ENCODE measurements around the gene RAB1B. TPM values are rescaled to one million over a fixed set of nuclear protein-coding genes. Genes with fewer than 3 reads are reported as not detected.

RAB1B gene
- total RNA-seq, 4 donors from 2014 or later = 97.2 to 163 (median 132) TPM

DNA sequence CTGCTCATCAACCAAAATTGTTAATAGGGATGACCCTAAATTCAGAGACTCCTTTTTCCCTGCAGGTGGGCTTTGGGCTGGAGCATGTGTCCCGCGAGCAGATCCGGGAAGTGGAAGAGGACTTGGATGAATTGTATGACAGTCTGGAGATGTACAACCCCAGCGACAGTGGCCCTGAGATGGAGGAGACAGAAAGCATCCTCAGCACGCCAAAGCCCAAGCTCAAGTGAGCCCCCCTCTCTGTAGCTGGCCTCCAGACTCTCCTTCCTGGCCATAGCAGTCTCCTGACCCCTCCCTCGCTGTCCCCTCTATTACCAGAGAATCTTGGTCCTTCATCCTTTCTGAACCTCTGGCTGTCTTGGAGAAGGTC is 47.9 kb upstream of the RAB1B start:
- Histone ChIP-seq H3K36me3 (peaks cover 17 to 78% (median 68%) of the 10 kb centered on the region in 4 donors), H3K4me1 (peaks cover 0 to 7% (median 6%) of the 10 kb centered on the region in 4 donors), H3K9me3 (no peaks in the 10 kb centered on the region), H3K27me3 (no peaks in the 10 kb centered on the region), H3K27ac (replicated peaks in 1 of 4) (no peak overlapping the region), H3K4me3 (no peak overlapping the region)
- DNase-seq (ENCODE audit: extremely low spot score) = no peak
- 90% methylated on average over 6 of the region's 6 CpGs for WGBS
- no peak for TF ChIP-seq POLR2A (IDR thresholded peaks at IDR 0.05; ENCODE audit: low read depth)
- intact Hi-C loops (cut with DNase I) = loop anchor here (1.0 to 5.0 kb wide), 2 partner anchors 38 to 62 kb away; no protein-coding TSS in a partner anchor

DNA sequence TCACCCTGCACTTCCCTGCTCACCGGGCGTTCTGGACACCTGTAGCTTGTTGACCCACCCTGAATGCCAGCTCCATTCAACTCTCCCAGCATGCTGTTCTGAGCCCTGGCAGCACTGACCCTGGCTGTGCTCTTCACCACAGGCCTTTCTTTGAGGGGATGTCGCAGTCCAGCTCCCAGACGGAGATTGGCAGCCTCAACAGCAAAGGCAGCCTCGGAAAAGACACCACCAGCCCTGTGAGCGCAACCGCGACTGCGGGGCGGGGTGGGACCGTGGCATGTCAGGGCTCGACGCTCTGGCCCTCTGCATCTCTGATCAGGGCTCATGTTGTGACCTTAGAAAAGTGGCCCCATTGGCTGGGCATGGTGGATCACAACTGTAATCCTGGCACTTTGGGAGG is 47.4 kb upstream of the RAB1B start:
- Histone ChIP-seq H3K27ac (replicated peaks in 1 of 4) (no peak overlapping the region), H3K9me3 (no peaks in the 10 kb centered on the region), H3K4me1 (peaks cover 0 to 7% (median 6%) of the 10 kb centered on the region in 4 donors), H3K36me3 (peaks cover 17 to 75% (median 64%) of the 10 kb centered on the region in 4 donors), H3K4me3 (no peak overlapping the region), H3K27me3 (no peaks in the 10 kb centered on the region)
- intact Hi-C loops (cut with DNase I) = loop anchor here (5.0 kb wide), 1 partner anchor 61 kb away; no protein-coding TSS in a partner anchor
- TF ChIP-seq POLR2AphosphoS5 (IDR thresholded peaks at IDR 0.05) (no peak), POLR2A (IDR thresholded peaks at IDR 0.05; ENCODE audit: low read depth) (no peak), EP300 (IDR thresholded peaks at IDR 0.05) (no peak)
- TF ChIP-seq, protein P1, sequence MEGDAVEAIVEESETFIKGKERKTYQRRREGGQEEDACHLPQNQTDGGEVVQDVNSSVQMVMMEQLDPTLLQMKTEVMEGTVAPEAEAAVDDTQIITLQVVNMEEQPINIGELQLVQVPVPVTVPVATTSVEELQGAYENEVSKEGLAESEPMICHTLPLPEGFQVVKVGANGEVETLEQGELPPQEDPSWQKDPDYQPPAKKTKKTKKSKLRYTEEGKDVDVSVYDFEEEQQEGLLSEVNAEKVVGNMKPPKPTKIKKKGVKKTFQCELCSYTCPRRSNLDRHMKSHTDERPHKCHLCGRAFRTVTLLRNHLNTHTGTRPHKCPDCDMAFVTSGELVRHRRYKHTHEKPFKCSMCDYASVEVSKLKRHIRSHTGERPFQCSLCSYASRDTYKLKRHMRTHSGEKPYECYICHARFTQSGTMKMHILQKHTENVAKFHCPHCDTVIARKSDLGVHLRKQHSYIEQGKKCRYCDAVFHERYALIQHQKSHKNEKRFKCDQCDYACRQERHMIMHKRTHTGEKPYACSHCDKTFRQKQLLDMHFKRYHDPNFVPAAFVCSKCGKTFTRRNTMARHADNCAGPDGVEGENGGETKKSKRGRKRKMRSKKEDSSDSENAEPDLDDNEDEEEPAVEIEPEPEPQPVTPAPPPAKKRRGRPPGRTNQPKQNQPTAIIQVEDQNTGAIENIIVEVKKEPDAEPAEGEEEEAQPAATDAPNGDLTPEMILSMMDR (IDR thresholded peaks at IDR 0.05) = no peak
- 90% methylated on average over 7 of the region's 13 CpGs for WGBS
- no peak for DNase-seq (ENCODE audit: extremely low spot score)

DNA sequence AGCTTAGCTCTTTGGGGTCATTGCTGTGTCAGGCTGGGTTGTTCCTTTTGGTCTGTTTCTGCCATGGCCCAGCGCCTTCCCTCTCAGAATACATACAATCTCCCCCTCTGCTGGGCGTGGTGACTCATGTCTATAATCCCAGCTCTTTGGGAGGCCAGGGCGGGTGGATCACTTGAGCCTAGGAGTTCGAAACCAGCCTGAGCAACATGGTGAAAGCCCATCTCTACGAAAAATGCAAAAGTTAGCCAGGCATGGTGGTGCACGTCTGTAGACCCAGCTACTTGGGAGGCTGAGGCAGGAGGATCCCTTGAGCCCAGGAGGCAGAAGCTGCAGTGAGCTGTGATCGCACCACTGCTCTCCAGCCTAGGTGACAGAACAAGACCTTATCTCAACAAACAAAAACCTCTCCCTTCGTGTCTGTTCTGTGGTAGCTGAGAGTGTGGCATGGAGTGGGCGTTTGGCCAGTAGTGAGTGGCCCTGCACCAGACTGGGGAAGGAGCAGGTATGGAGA is 46.7 kb upstream of the RAB1B start:
- peaks cover 0 to 7% (median 6%) of the 10 kb centered on the region in 4 donors for H3K4me1 ChIP-seq
- no peak for TF ChIP-seq POLR2A (IDR thresholded peaks at IDR 0.05; ENCODE audit: low read depth)
- H3K27ac ChIP-seq (replicated peaks in 1 of 4) = no peak overlapping the region
- H3K9me3 ChIP-seq = no peaks in the 10 kb centered on the region
- H3K36me3 ChIP-seq = peaks cover 11 to 68% (median 57%) of the 10 kb centered on the region in 4 donors
- WGBS = 79% methylated on average over 9 of the region's 9 CpGs
- no peak overlapping the region for H3K4me3 ChIP-seq
- no peak for DNase-seq (ENCODE audit: extremely low spot score)
- intact Hi-C loops (cut with DNase I) = loop anchor here (5.0 kb wide), 1 partner anchor 61 kb away; no protein-coding TSS in a partner anchor
- no peaks in the 10 kb centered on the region for H3K27me3 ChIP-seq

DNA sequence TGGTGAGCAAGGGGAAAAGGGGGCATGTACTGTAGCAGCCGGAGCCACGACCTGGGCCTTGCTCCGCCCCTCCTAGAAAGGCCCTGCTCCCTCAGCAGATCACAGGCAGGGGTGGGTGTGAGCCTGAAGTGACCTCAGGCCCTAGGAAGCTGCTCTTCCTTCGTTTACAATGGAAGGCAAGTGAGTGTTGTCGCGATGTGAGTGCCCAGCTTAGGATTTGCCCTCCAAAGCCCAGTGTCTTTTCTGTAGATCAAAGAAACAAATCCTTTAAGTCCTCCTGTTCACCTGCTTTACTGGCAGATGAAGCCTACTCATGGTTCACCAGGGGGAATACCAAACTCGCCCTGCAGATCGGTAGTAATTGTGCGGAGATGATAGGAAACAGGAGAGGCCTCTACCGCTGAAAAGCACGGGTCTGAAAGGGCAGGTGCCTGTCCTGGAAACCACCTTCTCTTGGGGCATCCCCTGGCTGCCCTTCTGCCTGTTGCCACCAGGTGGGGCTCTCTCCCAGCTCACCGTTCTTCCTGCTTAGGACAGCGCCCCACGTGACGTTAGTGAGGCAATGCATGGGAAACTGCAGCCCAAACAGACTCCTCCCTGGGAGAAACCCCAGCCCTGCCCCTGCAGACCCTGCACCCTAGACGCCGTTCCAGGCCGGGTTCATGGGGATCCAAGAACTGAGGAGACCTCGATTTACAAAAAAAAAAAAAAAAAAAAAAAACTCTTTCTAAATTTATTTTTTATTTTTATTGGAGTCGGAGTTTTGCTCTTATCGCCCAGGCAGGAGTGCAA is 45.9 kb upstream of the RAB1B start:
- intact Hi-C loops (cut with DNase I) = loop anchor here (5.0 kb wide), 1 partner anchor 60 kb away; no protein-coding TSS in a partner anchor
- Histone ChIP-seq H3K27ac (replicated peaks in 1 of 4) (no peak overlapping the region), H3K9me3 (no peaks in the 10 kb centered on the region), H3K36me3 (peaks cover 6 to 63% (median 52%) of the 10 kb centered on the region in 4 donors), H3K27me3 (no peaks in the 10 kb centered on the region), H3K4me3 (no peak overlapping the region), H3K4me1 (peaks cover 0 to 7% (median 6%) of the 10 kb centered on the region in 4 donors)
- 22% methylated on average over 18 of the region's 21 CpGs for WGBS
- DNase-seq (ENCODE audit: extremely low spot score) = peak; percentile 97
- peak; percentile 53 to 86 for TF ChIP-seq POLR2AphosphoS5 (IDR thresholded peaks at IDR 0.05)
- no peak for TF ChIP-seq EP300 (IDR thresholded peaks at IDR 0.05)
- no peak for TF ChIP-seq POLR2A (IDR thresholded peaks at IDR 0.05; ENCODE audit: low read depth)
- TF ChIP-seq, protein P1 (IDR thresholded peaks at IDR 0.05) = peak; percentile 98 to 100 (median 98)

DNA sequence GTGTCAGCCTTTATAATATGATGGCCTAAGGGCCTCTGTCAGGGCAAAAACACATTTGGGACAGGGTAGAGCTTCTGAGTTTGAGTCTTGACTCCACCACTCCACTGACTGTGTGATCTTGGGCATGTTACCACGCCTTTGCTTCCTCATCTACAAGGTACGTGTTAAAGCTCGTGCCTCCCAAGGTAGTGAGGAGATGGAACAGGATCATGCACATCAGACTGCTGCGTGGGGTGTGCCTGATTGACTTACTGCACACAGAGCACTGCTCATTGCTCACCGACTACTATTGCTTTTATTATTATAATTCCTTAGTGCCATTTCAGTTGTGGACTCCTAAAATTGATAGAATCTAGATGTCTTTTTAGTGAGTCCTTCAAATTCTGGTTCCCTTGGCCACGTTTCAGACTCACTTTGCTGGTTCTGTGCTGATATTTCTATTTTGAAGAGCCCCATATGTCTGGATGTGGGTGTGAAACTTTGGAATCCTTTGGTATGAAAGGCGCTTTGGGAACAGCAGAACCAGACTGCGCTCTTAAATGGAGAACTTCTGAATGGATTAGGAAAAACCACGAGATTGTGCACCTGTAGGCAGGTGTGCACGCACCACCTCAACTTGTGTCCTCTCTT is 44.1 kb upstream of the RAB1B start:
- H3K4me3 ChIP-seq = no peak overlapping the region
- H3K9me3 ChIP-seq = no peaks in the 10 kb centered on the region
- H3K27ac ChIP-seq (replicated peaks in 1 of 4) = no peak overlapping the region
- peaks cover 0 to 7% (median 6%) of the 10 kb centered on the region in 4 donors for H3K4me1 ChIP-seq
- WGBS = 94% methylated on average over 10 of the region's 10 CpGs
- peaks cover 1 to 64% (median 49%) of the 10 kb centered on the region in 4 donors for H3K36me3 ChIP-seq
- TF ChIP-seq, protein P1 (IDR thresholded peaks at IDR 0.05) = no peak
- no peak for TF ChIP-seq POLR2AphosphoS5 (IDR thresholded peaks at IDR 0.05)
- TF ChIP-seq EP300 (IDR thresholded peaks at IDR 0.05) = no peak
- no peak for TF ChIP-seq POLR2A (IDR thresholded peaks at IDR 0.05; ENCODE audit: low read depth)
- no peaks in the 10 kb centered on the region for H3K27me3 ChIP-seq
- intact Hi-C loops (cut with DNase I) = loop anchor here (5.0 kb wide), 1 partner anchor 58 kb away; no protein-coding TSS in a partner anchor
- DNase-seq (ENCODE audit: extremely low spot score) = no peak
